Breast epithelium (tissue), 3 donors: ENCODE results near the gene RRAGB.

Experiments used
- CTCF ChIP-seq, 3 donors: fragments of 450-650 bp; IDR thresholded peaks; one replicate each; pipeline ENCODE4 v1.5.1; 2016 to 2017; ENCODE audit warnings: antibody characterized with exemption in 3 of 3, mild to moderate bottlenecking in 3 of 3, moderate library complexity in 3 of 3
- POLR2A ChIP-seq: fragments of 450-650 bp; IDR thresholded peaks from one replicate; pipeline ENCODE4 v1.6.1; 2016; ENCODE audit warnings: antibody characterized with exemption, mild to moderate bottlenecking, moderate library complexity
- POLR2AphosphoS5 ChIP-seq, 3 donors: sonication (generic); formaldehyde crosslinking; IDR thresholded peaks; one replicate each; pipeline ENCODE4 v1.6.1; 2017; ENCODE audit warnings: antibody characterized with exemption in 3 of 3

GRCh38 chrX:55714161-55714560 lies 3.4 kb upstream of the RRAGB start:
- TF ChIP-seq CTCF (IDR thresholded peaks at IDR 0.05): no peak
- no peak for TF ChIP-seq POLR2AphosphoS5 (IDR thresholded peaks at IDR 0.05)
- TF ChIP-seq POLR2A: no peak
